ENCODE results near the gene ICAM5.
"Not testable (repeated sequence)": the region's sequence is repeated elsewhere in the genome, so short reads cannot be mapped to it uniquely, and the experiment has no call there.

ICAM5 gene

DNA sequence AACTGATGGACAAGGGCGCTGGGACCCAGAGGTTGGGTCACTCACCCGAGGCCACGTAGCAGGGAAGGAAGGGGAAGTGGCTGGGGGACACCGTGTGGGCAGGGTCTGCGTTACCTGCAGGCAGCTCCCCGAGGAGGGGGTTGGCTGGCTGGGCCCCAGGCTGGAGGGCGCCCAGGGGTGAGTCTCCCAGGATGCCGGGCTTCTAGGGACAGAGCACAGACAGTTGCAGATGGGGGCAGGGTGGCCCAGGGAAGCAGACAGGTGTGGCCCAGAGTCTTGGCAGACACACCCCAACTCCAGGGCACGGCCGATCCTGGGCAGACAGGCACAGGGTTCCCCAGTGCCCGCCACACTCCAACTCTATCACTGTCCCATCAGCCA, 31.7 kb downstream of the ICAM5 start:
- no peak for DNase-seq

DNA sequence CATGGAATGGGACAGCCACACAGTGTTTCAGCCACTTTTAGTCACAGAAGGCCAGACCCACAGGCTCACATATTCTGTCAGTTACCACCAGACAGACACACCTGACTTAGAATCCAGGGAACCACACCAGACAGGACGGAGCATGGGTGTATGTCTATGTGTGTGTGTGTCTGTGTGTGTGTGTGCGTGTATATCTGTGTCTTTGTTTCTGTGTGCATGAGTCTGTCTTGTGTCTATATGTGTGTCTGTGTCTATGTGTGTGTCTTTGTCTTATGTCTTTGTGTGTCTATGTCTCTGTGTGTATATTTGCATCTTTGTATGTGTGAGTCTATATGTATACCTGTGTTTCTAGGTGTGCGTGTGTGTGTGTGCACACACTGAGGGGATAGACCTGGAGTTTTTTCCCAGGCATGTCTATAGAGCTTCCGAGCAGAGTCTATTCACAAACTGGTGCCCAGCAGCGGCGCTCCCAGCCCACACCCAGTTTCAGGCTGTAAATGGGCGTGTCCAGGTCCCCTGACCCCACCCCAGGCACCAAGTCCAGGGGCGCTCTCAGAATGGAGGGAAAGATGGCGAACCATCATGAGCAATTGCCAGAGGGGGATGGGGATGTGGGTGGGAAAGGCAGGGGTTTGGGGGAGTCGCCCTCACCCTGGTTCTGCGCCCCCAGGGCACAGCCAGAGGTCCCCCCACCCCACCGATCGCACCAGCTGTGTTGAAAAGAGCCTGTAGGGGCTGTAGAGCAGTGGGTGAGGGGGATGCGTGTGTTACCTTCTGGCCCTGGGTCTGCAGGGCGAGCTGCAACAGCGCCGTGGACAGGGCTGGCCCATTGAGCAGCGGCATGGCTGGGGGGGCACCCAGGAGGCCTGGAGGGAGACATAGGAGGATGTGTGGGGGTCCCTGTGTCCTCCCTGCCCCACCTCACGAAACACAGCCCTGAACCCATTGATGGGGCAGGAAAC, 32.4 kb downstream of the ICAM5 start:
- no peak for DNase-seq

DNA sequence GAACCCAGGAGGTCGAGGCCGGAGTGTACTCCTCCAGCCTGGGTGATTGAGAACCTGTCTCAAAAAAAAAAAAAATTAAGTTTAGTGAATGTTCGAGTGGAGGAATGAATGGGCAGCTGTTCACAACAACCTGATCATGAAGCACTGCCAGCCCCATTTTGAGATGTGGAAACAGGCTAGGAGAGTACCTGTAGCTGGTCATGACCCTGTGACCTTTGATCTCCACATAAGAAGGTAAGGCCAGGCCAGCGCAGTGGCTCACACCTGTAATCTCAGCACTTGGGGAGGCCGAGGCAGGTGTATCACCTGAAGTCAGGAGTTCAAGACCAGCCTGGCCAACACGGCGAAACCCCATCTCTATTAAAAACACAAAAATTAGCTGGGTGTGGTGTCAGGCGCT, 36.0 kb downstream of the ICAM5 start:
- no peak for DNase-seq

DNA sequence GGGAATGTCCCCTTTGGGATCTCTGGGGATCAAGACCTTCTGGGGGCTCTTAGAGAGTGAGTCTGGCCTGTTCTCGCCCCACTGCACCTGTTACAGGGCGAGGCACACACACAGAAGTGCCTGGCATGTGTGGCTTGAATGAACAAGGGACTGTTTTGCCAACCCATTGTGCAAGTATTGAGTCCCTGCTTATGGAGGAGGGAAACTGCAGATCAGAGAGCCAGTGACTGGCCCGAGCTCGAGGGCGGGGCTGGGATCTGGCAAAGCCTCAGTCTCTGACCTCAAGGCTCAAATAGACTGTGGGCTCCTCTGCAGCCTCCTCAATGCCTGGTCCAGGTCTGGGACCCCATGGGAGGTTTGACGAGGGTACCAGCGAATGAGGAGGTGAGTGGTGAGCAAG, 38.0 kb downstream of the ICAM5 start:
- no peak for DNase-seq

DNA sequence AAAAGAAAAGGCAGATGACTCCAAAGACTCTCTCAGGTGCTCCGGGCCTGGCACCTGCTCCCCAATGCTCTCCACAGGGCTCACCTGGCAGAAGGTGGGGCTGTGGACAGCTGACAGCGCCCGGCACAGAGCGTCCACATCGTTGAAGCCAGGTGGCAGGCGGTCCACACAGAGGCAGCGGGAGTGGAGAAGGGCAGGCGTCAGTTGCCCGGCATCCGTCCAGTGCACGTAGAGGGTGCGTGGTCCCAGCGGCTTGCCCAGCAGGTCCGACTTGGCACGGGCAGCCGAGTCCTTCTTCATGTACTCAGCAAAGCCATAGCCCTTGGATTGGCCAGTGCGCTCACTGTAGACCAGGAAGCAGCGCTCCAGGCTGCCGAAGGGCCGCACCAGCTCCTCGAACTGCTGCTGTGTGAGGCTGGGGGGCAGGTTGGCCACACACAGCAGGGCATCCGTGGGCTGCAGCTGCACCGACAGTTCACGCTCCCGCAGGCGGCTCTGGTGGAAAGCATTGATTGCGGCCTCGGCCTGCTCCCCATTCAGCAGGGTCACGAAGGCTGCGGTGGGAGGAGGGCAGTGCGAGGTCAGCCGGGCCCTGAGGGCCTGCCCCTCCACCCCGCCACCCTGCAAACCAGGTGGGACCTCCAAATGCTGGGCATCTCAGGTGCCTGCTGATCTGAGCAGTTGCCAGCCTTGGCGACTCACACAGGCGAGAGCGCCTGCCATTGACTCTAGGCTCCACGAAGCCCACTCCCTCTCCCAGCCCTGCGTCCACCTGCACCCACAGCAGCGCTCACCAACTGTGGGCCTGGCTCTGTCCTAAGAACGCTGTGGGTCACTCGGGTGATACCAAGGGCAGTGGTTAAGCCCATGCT, 39.0 kb downstream of the ICAM5 start:
- DNase-seq, result no peak

DNA sequence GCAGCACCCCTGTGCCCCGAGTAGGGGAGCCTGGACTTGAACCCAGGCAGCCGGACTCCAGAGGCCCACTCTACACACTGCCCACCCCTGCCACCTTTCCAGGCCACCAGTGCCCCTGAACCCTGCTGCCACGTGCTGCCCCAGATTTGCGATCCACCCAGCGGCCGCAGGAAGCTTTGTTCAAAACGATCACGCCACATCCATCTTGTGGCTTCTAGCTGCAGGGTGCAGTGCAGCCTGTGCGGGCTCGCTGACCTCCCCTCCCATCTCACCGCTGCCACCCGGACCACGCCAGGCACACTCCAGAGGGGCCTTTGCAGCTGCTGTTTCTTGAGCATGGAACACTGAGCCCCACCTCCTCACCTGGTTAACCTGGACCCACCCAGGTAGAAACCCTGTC, 39.8 kb downstream of the ICAM5 start:
- no peak for DNase-seq

DNA sequence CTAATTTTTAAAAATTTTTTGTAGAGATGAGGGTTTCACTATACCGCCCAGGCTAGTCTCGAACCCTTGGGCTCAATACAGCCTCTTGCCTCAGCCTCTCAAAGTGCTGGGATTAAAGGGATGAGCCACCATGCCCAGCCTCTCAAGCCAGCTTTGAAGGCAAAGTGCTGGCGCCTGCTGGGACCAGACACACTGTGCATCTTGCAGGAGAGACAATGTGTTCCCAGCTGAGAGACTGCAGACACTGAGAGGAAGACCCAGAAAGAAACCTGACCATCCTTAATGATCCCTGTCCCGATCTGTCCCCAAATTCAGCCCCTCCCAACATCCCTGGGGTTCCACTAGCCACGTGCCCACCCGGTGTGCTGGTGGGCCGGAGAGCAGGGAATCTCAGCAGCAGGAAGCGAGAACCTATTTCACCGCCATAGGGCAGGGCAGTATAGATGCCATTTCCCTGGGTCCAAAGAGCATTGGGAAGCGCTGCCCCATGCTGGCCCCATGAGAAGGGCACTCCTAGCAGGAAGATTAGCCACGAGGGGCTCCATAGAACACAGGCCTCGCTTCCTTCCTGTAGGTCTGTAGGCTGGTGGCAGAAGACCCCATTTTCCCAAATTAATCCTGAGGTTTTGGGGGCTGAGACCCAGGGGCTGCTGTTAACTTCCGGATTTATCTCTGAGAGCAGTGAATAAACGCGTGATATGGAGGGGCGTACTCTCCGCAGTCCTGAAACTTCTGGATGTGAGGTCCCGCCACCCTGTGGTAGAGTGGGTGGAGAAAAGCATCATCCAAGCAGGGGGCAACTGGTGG, 42.6 kb downstream of the ICAM5 start:
- DNase-seq, result no peak

DNA sequence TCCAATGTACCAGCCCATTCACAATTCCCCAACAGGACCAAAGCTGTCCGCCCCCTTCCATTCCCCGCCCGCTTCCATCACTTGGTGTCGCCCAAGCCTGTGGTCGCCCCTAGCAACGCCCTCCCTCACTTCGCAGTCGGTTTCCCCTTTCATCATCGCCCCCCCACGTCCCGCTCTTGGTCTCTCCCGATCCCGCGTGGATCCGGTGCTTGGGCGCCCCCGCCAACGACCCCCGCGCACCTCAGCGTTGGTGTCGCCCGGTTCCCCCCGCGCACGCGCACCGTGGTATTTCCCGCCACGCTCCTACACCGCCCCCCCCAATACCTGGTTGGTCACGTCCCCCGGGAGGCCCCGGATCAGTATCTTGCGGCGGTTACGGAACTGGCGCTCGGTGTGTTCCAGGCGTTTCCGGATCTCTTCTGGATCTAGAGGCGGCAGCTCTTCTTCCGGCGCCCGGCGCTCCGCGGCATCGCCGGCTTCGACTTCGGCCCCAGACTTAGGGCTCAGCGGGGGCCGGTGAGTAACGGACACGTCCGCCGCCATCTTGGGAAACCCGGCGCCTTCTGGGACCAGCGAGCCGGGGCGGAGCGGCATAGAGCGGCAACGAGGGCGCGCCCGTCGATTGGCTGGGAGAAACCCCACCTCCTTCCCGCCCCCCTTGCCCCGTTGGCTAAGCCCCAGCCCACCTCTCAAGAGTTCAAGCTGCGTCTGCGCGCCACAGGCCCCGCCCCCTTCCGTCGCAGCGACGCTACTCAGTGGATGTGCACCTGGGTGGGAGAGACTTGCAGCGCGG, 43.4 kb downstream of the ICAM5 start, which contains the start of gene RAVER1:
Gene RAVER1, minus strand, starts transcription at position 565 of the 793 bp plus-strand sequence. Its CDS starts 22 bp downstream, at position 543.
- peak; percentile 55 for DNase-seq

DNA sequence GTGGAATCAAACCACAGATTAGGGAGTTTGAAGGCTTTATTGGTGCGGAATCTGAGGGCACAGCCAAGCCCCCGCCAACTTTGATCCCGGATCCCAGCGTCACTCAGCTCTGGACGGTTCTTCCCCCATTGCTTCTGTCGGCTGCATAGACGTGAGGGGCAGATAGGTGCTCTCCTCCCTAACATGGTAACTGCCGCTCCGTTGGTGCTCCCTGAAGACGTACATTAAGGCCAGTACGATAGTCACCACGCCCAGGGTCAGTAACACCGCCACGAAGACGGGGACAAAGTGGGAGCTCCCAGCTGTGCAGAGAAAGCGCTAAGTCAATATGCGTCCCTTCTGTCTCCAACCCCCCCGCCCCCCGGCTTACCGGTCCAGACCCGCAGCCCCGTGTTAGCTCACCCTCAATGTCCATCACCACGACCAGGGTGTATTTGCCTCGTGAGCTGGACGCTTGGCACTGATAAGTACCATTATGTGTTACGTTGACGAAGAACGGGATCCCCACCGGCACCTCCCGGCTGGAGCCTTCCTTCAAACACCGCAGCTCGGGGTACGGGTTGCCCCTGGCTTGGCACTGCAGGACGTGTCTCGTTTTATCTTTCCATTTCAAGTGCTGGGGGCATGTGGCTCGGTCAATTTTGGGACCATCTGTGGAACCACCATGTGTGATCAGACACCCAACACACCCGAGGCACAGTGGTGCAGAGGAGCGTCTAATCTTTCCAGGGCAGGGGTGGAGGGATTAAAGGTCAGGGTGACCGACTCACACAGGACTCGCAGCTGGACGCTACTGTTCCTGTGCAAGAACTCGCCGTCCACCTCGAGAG, 44.2 kb downstream of the ICAM5 start:
- DNase-seq, result no peak

DNA sequence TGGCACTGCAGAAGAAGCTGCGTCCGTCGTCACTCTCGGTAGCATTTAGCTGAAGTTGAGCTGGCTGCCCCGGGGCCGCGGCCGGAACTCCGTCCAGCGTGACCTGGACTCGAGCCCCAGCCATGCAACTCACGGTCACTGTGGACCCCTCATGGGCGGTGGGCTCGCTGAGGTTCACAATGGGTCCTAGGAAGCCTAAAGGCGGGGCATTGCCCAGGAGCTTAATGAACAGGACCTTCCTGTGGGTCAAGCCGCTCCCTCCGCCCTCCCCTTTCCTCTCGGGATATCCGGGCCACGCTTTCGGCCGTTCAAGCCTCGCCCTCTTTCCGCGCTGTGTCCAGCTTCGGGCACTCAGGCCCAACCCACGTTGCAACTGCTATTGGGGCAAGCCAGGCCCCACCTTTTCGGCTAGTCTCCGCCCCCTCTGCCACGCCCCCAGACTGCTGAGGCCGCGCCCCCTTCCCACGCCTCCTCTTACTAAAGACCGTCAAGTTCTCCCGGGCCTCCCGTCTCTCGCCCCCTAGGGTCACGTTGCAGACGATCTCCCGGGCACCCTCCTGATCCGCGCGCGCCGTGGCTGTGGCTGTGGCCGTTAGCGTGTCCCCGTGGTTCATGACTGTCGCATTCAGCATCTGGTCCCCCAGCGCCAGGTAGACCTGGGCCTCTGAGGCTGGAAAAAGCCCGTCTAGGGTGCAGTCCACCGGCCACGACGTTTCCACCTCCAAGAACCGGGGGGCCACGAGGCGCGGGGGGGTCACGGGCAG, 45.0 kb downstream of the ICAM5 start:
- DNase-seq, result no peak

DNA sequence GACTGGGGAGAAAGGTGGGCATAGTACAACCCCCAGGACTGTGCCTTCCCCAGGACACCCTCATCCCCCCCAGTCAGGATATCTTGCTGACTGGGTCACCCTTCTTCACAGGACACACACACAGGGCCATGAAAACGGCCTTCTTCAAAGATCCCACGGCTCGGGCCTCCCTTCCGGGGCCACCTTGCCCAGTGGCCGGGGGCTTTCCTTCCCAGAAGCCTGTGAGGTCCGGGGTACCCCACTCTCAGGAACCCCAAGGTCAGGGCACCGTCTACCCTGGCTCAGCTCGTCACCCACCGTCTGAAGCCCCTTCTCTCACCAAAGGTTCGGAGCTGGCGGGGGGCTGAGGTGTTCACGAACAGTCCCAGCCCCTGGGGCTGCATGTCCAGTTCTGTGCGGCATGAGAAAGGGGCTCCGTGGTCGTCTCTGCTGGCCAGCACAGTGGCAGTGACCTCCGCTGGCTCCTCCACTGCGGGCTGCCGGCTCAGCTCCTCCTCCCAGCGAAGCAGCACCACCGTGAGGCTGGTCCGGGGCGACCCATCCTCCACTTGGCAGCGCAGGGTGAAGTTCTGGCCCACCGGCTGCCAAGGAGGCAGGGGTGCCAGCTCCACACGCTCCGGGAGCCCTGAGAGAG, 45.7 kb downstream of the ICAM5 start:
- no peak for DNase-seq

DNA sequence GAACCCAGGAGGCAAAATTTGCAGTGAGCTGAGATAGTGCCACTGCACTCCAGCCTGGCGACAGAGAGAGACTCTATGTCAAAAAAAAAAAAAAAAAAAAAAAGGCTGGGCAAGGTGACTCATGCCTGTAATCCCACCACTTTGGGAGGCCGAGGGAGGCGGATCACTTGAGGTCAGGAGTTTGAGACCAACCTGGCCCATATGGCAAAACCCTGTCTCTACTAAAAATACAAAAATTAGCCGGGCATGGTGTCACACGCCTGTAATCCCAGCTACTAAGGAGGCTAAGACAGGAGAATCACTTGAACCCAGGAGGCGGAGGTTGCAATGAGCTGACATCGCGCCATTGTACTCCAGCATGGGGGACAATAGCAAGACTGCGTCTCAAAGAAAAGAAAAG, 47.0 kb downstream of the ICAM5 start:
- not testable (repeated sequence) for DNase-seq

DNA sequence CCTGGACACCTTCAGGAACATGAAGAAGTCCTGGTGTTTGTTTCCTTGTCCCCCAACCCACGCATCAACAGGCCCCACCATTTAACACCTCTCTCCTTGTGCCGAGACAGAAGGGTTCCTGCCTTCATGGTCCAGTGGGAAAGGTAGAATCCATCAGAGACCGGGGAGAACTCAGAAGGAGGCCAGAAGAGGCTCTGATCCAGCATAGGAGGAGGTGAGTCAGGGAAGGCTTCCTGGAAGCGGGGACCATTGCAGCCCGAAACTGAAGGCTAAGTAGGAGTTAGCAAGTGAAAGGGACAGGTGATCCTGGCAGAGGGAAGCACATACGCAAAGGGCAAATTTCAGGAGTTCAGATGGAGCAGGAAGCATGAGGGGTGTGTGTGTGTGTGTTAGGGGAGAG, 49.2 kb downstream of the ICAM5 start:
- no peak for DNase-seq

DNA sequence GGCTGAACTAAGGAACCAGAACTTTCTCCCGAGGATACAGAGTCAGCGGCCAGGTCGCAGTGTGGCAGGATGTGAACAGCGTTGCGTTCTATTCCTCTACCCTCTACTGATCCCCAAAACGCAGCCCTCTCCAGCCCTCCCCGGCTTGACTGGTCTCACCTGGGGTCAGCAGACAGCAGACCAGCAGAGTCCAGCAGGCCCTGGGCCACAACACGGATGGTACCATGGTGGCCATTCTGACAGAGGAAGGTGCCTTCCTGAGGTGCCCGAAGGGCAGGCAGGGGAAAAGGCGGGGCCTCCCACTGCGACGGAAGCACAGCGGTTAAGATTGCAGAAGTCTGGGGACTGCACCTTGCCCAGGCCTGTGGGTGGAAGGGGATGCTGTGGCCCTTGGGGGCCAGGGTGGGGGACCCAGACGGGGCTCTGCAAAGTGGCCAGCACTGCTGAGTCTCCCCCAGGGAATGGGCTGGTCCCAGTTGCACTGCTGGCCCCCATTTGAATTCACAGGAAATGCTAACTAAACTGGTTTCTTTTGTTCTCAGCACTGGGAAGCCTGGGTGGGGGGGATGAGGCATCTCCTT, 49.7 kb downstream of the ICAM5 start, which contains the start of gene ICAM3:
Gene ICAM3, minus strand, starts transcription at position 245 of the 581 bp plus-strand sequence. Its CDS starts 10 bp downstream, at position 235.
- no peak for DNase-seq

DNA sequence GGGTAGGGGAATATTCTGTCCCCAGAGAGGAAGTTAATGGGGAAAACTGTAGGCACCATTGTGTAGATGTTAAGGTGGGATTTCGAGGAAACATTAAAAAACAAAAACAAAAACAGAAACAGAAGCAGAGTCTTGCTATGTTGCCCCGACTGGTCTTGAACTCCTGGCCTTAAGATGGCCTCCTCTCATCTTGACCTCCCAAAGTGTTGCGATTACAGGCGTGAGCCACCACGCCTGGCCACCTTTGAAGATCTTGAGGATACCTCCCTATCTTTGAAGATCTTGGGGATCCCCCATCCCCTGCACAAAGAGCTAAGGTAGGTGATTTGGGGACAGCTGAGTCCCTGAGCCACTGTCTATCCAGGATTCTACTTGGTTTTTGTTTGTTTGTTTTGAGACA, 50.2 kb downstream of the ICAM5 start:
- DNase-seq, result no peak

DNA sequence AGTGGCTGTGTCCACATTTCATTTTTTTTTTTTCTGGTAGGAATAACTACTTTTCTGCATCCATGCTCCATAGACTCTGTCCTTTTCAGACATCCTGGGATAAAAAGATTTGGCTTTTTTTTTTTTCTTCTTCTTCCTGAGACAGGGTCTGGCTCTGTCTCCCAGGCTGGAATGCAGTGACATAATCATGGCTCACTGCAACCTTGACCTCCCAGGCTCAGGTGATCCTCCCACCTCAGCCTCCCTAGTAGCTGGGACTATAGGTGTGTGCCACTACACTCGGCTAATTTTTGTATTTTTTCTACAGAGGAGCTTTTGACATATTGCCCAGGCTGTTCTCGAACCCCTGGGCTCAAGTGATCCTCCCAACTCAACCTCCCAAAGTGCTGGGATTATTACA, 53.7 kb downstream of the ICAM5 start:
- DNase-seq, result no peak

DNA sequence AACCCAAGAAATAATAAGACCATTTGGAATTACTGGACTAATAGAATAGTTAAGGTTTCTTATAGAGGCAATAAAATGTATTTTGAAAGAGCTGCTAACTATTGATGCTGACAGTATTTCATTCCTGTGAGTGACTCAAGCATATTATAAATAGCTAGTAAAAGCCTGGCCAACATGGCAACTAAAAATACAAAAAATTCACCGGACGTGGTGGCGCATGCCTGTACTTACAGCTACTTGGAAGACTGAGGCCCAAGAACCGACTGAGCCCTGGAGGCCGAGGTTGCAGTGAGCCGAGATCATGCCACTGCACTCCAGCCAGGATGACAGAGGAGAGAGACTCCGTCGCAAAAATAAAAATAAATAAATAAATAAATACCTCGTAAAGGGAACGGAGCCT, 55.0 kb downstream of the ICAM5 start:
- no peak for DNase-seq
